A673 (cell line): ENCODE measurements around the gene FAM13C. TPM values are rescaled to one million over a fixed set of nuclear protein-coding genes. Genes with fewer than 3 reads are reported as not detected.

Experiments
- BruUV-seq: library from RNA; stranded (reverse); fragments of 400-500 nt; replicated peaks from 2 replicates; lab custom pipeline; 2021; lab: Mats Ljungman, UMichigan
- CTCF ChIA-PET: fragments of 300-600 bp; sonication (Branson Sonifier 250); formaldehyde crosslinking; loops from one replicate; lab custom pipeline; 2022; ENCODE audit warnings: antibody characterized with exemption; lab: Charles Lee
- POLR2A ChIA-PET: fragments of 300-600 bp; sonication (Branson Sonifier 250); formaldehyde crosslinking; loops from one replicate; lab custom pipeline; 2022; ENCODE audit warnings: antibody characterized with exemption; ENCODE audit not compliant: low non-redundant PET; lab: Charles Lee
- DNase-seq: peaks from one replicate; pipeline ENCODE4 v3.0.0-alpha.2; 2015; ENCODE audit warnings: low spot score
- H3K27ac ChIP-seq: fragments of 200-600 bp; sonication (generic); 2 replicates; pipeline ENCODE4 v1.5.1; 2016; ENCODE audit warnings: mixed run types, low read depth, mild to moderate bottlenecking, mixed read lengths, antibody characterized with exemption, low read length; ENCODE audit not compliant: poor library complexity, severe bottlenecking
- H3K27me3 ChIP-seq: fragments of 200-600 bp; sonication (generic); replicated peaks from 2 replicates; pipeline ENCODE4 v1.6.1; 2017; ENCODE audit warnings: mixed run types, low read depth, mild to moderate bottlenecking, mixed read lengths, antibody characterized with exemption, low read length; ENCODE audit not compliant: insufficient read depth, poor library complexity
- H3K36me3 ChIP-seq: fragments of 200-600 bp; sonication (generic); 2 replicates; pipeline ENCODE4 v1.6.1; 2016; ENCODE audit warnings: mixed run types, mild to moderate bottlenecking, mixed read lengths, antibody characterized with exemption, low read length; ENCODE audit not compliant: insufficient read depth, poor library complexity, severe bottlenecking
- H3K4me1 ChIP-seq: fragments of 200-600 bp; sonication (generic); 2 replicates; pipeline ENCODE4 v1.6.1; 2017; ENCODE audit warnings: mixed run types, mild to moderate bottlenecking, mixed read lengths, antibody characterized with exemption, low read length; ENCODE audit not compliant: insufficient read depth, poor library complexity, severe bottlenecking
- H3K4me3 ChIP-seq: fragments of 200-600 bp; sonication (generic); 2 replicates; pipeline ENCODE4 v1.5.1; 2016; ENCODE audit warnings: low read depth, mixed run types, mild to moderate bottlenecking, mixed read lengths, low read length; ENCODE audit not compliant: poor library complexity, severe bottlenecking
- H3K9me3 ChIP-seq: fragments of 200-600 bp; sonication (generic); 2 replicates; pipeline ENCODE4 v1.6.1; 2016; ENCODE audit warnings: mixed run types, low read depth, mild to moderate bottlenecking, mixed read lengths, antibody characterized with exemption, low read length; ENCODE audit not compliant: poor library complexity, severe bottlenecking
- CTCF ChIP-seq: fragments of 300-800, 200-600 bp; sonication (generic); conservative IDR thresholded peaks from 2 replicates; pipeline ENCODE4 v1.5.1; 2017; ENCODE audit warnings: low read depth, mild to moderate bottlenecking, antibody characterized with exemption, low read length, moderate library complexity, mixed read lengths
- EZH2 ChIP-seq: fragments of 200-600 bp; sonication (generic); IDR thresholded peaks from 2 replicates; pipeline ENCODE4 v1.6.1; 2017; ENCODE audit warnings: borderline replicate concordance, low read depth, mild to moderate bottlenecking, mixed read lengths, antibody characterized with exemption, low read length; ENCODE audit not compliant: poor library complexity, severe bottlenecking
- intact Hi-C: fragments of 100-400 bp; cut with micrococcal nuclease; formaldehyde crosslinking; loops from one replicate; pipeline ENCODE4 v1.10.0; 2022; ENCODE audit not compliant: unreplicated experiment
- total RNA-seq: library from RNA; stranded (reverse); gene quantifications from 2 replicates; pipeline ENCODE4 v1.2.3, GENCODE V29; 2021

FAM13C gene
- total RNA-seq, 1 experiment from 2014 or later = 21.2 TPM

DNA sequence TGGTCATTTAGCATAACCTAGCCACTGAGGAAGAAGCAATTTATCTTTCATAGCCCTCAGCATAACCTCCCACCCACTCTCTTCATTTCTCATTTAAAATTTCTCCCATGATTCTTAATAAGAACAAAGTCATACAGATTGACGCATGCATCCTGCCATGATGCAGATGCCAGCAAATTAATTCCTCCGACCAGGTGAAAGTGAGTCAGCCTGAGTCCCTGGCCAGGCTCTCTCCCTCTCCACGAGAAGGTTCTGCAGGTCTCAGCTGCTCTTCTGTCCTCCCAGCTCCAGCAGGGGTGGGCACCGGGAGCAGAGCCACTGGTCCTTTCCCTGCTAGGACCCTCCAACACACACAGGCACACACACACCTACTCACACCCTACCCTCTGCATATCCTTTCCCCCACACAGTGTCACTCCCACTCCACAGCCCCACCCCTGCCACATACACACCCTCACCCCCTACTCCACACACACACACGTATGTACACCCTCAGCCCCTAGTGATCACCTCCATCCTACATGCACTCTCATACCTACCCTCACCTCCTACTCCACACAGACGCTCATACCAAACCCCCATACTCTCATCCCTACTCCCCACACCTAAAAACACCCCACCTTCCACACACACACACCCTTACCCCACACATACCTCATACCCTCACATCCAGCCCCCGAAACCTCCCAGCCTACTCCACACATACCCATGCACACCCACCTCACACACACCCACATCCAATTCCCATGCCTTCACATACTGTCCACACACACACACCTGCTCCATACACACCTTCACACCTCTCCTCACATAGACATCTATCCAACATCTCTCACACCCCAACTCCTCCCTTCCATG lies 78.0 kb downstream of the FAM13C start:
- Histone ChIP-seq H3K9me3 (no peaks in the 10 kb centered on the region), H3K27me3 (no peaks in the 10 kb centered on the region), H3K4me3 (no peak overlapping the region), H3K4me1 (peaks cover 18% of the 10 kb centered on the region), H3K27ac (peak overlapping the region; percentile 23), H3K36me3 (no peaks in the 10 kb centered on the region)
- no TSS peak for BruUV-seq
- intact Hi-C loops = no loop called here
- ChIA-PET POLR2A (no interaction called here), CTCF (no interaction called here)
- no peak for DNase-seq
- TF ChIP-seq EZH2 (no peak), CTCF (no peak)

DNA sequence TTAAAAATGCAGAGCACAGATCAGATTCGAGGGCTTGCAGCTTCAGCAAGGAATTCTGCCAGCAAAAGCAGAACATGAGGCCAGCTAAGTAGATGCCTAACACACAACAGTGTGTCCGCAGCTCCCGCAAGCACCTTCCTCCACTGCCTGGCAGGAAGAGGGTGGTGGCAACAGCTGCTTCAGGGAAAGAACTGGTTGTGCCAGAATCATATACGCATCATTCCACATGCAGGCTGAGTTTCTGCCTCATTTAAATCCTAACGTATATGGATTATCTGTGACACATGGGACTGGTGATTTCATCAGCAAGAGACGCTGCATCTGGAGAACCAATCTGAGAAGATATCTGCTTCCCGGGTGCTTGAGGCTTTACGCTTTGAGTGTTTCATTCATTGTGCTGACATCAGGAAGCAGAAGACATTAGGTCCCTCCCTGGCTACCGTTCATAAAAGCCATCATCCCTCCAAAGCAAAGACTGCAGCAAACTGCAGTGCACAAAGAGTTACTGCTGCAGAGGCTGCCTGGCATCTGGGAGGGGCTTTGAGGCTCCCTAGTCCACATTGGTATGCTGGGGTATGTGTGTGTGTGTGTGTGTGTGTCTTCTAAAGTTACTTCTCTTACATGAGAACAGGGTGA lies 78.8 kb downstream of the FAM13C start:
- H3K27ac ChIP-seq = peak overlapping the region; percentile 23
- ChIA-PET CTCF (no interaction called here), POLR2A (no interaction called here)
- H3K9me3 ChIP-seq = no peaks in the 10 kb centered on the region
- no TSS peak for BruUV-seq
- H3K4me1 ChIP-seq = peaks cover 18% of the 10 kb centered on the region
- no peak overlapping the region for H3K4me3 ChIP-seq
- DNase-seq = peak; percentile 31
- no peak for TF ChIP-seq CTCF
- no peak for TF ChIP-seq EZH2
- no peaks in the 10 kb centered on the region for H3K36me3 ChIP-seq
- H3K27me3 ChIP-seq = no peaks in the 10 kb centered on the region
- intact Hi-C loops = no loop called here

DNA sequence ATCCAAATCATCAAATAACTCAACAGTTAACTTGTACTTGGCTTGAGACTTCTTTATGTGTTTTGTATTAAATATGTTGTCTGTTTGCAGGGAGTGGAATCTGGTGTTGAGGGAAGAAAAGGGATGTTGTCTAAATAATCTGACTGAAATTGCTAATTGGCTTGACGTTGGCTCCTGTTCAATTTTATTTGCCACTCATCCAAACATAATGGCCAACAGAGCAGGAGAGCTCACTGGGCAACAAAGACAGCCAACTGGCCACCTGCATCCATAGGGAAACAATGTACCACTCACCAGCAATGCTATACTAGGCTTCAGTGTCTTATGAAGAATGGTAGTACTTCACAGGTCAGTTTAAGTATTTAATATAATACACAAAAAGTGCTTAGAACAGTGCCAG lies 80.5 kb downstream of the FAM13C start:
- Histone ChIP-seq H3K9me3 (no peaks in the 10 kb centered on the region), H3K27me3 (no peaks in the 10 kb centered on the region), H3K27ac (no peak overlapping the region), H3K4me3 (no peak overlapping the region), H3K4me1 (peaks cover 18% of the 10 kb centered on the region), H3K36me3 (no peaks in the 10 kb centered on the region)
- CTCF ChIA-PET = no interaction called here
- intact Hi-C loops = no loop called here
- DNase-seq = no peak
- TF ChIP-seq EZH2 (no peak), CTCF (no peak)
- POLR2A ChIA-PET = no interaction called here
- BruUV-seq = no TSS peak
